HepG2 (cell line): Measurements from ENCODE around the gene SLC35B2. TPM values are rescaled to one million over a fixed set of nuclear protein-coding genes. Genes with fewer than 3 reads are reported as not detected.

Source experiments
- ARID2 ChIP-seq: sonication (generic); formaldehyde crosslinking; IDR thresholded peaks from 2 replicates; pipeline ENCODE4 v1.8.1; 2022; ENCODE audit warnings: mild to moderate bottlenecking, missing genetic modification reagents, borderline replicate concordance
- ATF3 ChIP-seq: sonication (generic); formaldehyde crosslinking; IDR thresholded peaks from 2 replicates; pipeline ENCODE4 v1.4.0; 2020; ENCODE audit warnings: missing genetic modification reagents
- HDAC6 ChIP-seq: fragments of 200-600 bp; sonication (generic); IDR thresholded peaks from 2 replicates; pipeline ENCODE4 v1.7.0; 2017; ENCODE audit warnings: mild to moderate bottlenecking, antibody characterized with exemption, low read length, low read depth
- HNF4G ChIP-seq, 2 experiments: sonication (generic) in 1 of 2; formaldehyde crosslinking in 1 of 2; IDR thresholded peaks; 2 replicates each; pipeline versions ENCODE4 v1.4.0 to v1.6.1; 2011 to 2020; ENCODE audit warnings: borderline replicate concordance in 2 of 2, low read depth in 2 of 2, mild to moderate bottlenecking in 2 of 2, low read length in 1 of 2, missing genetic modification reagents in 1 of 2, moderate library complexity in 1 of 2
- KDM6A ChIP-seq: IDR thresholded peaks from 2 replicates; pipeline ENCODE4 v1.6.1; 2016; ENCODE audit warnings: low read depth
- LBX2 ChIP-seq: sonication (generic); formaldehyde crosslinking; IDR thresholded peaks from 2 replicates; pipeline ENCODE4 v1.5.0; 2020; ENCODE audit warnings: missing genetic modification reagents, mild to moderate bottlenecking, borderline replicate concordance
- NAIF1 ChIP-seq: sonication (generic); formaldehyde crosslinking; IDR thresholded peaks from 2 replicates; pipeline ENCODE4 v1.5.0; 2020; ENCODE audit warnings: mild to moderate bottlenecking, missing genetic modification reagents, borderline replicate concordance
- NFIB ChIP-seq: sonication (generic); formaldehyde crosslinking; IDR thresholded peaks from 2 replicates; pipeline ENCODE4 v1.9.0; 2021; ENCODE audit warnings: missing genetic modification reagents, mild to moderate bottlenecking, borderline replicate concordance
- RFXAP ChIP-seq: sonication (generic); formaldehyde crosslinking; IDR thresholded peaks from 2 replicates; pipeline ENCODE4 v1.4.0; 2020; ENCODE audit warnings: missing genetic modification reagents, borderline replicate concordance
- RNF2 ChIP-seq: fragments of 450-650 bp; conservative IDR thresholded peaks from 2 replicates; pipeline ENCODE4 v1.6.1; 2016; ENCODE audit warnings: low read depth
- SALL1 ChIP-seq: sonication (generic); formaldehyde crosslinking; IDR thresholded peaks from 2 replicates; pipeline ENCODE4 v1.8.0; 2022; ENCODE audit warnings: mild to moderate bottlenecking, missing genetic modification reagents
- SNAPC2 ChIP-seq: sonication (generic); formaldehyde crosslinking; IDR thresholded peaks from 2 replicates; pipeline ENCODE4 v1.8.1; 2022; ENCODE audit warnings: mild to moderate bottlenecking, missing genetic modification reagents
- SRSF9 ChIP-seq: fragments of 200-400 bp; formaldehyde crosslinking; IDR thresholded peaks from 2 replicates; pipeline ENCODE4 v1.6.1; 2018; ENCODE audit warnings: borderline replicate concordance, mild to moderate bottlenecking, low read depth, low read length; ENCODE audit not compliant: insufficient read depth, poor library complexity, severe bottlenecking
- THAP7 ChIP-seq: sonication (generic); formaldehyde crosslinking; IDR thresholded peaks from 2 replicates; pipeline ENCODE4 v1.8.1; 2023; ENCODE audit warnings: mild to moderate bottlenecking, missing genetic modification reagents
- XRCC5 ChIP-seq: fragments of 200-400 bp; formaldehyde crosslinking; optimal IDR thresholded peaks from 2 replicates; pipeline ENCODE3; 2017; ENCODE audit warnings: mild to moderate bottlenecking, low read length
- ZBTB21 ChIP-seq: sonication (generic); formaldehyde crosslinking; IDR thresholded peaks from 2 replicates; pipeline ENCODE4 v1.4.0; 2020; ENCODE audit warnings: missing genetic modification reagents
- ZFP91 ChIP-seq: sonication (generic); formaldehyde crosslinking; IDR thresholded peaks from 2 replicates; pipeline ENCODE4 v1.9.0; 2022; ENCODE audit warnings: missing genetic modification reagents, mild to moderate bottlenecking, borderline replicate concordance
- ZNF24 ChIP-seq: fragments of 450-650 bp; IDR thresholded peaks from 2 replicates; pipeline ENCODE4 v1.6.1; 2017; ENCODE audit warnings: antibody characterized with exemption, mild to moderate bottlenecking
- ZNF501 ChIP-seq: sonication (generic); formaldehyde crosslinking; IDR thresholded peaks from 2 replicates; pipeline ENCODE4 v1.5.1; 2020; ENCODE audit warnings: mild to moderate bottlenecking, moderate library complexity, missing genetic modification reagents
- ZNF512B ChIP-seq: sonication (generic); formaldehyde crosslinking; IDR thresholded peaks from 2 replicates; pipeline ENCODE4 v1.5.1; 2020; ENCODE audit warnings: missing genetic modification reagents, mild to moderate bottlenecking, borderline replicate concordance
- ZNF550 ChIP-seq: sonication (generic); formaldehyde crosslinking; IDR thresholded peaks from 2 replicates; pipeline ENCODE4 v1.4.0; 2020; ENCODE audit warnings: mild to moderate bottlenecking, missing genetic modification reagents, borderline replicate concordance
- ZNF790 ChIP-seq: sonication (generic); formaldehyde crosslinking; IDR thresholded peaks from 2 replicates; pipeline ENCODE4 v1.8.0; 2022; ENCODE audit warnings: missing genetic modification reagents, mild to moderate bottlenecking, borderline replicate concordance
- ZZZ3 ChIP-seq: sonication (generic); formaldehyde crosslinking; IDR thresholded peaks from 2 replicates; pipeline ENCODE4 v1.4.0; 2020; ENCODE audit warnings: missing genetic modification reagents, mild to moderate bottlenecking, borderline replicate concordance
- polyA plus RNA-seq, 8 experiments: library from polyadenylated mRNA; depleted of rRNA in 3 of 8; stranded (reverse) in 7 of 8; unstranded in 1 of 8; fragments of >200 nt; fragmentation: Illumina TruSeq in 4 of 8; extraction: Trizol in 4 of 8; gene quantifications; 2 replicates each; pipeline versions ENCODE4 v1.2.1 to v1.2.3, GENCODE V29; 2011 to 2016; ENCODE audit warnings: low read depth in 4 of 8, missing spikeins in 1 of 8, mixed read lengths in 1 of 8; ENCODE audit not compliant: insufficient read depth in 1 of 8
- total RNA-seq, 5 experiments: library from RNA; depleted of rRNA; stranded (reverse); fragments of >200 nt; fragmentation: Illumina TruSeq; extraction: Trizol; gene quantifications; 2 replicates each; pipeline ENCODE4 v1.2.3, GENCODE V29; 2016; ENCODE audit warnings: low read depth in 1 of 5

SLC35B2 gene
- total and polyA plus RNA-seq, 2 of the 13 experiments (the other 11 are each of a cell fraction or from before 2014, with no cell fraction given), result 61.1 to 148 TPM

- TF ChIP-seq SNAPC2 (CRISPR knock-in tag) (0 out of 2 replicates have a peak, but pooled peaks have one; percentile 23), ARID2 (CRISPR knock-in tag) (0 out of 2 replicates have a peak, but pooled peaks have one; percentile 66), ZFP91 (CRISPR knock-in tag) (peak; percentile 75; the same call in 1 of the 2 replicates), HDAC6 (no peak), ZNF24 (no peak), SALL1 (CRISPR knock-in tag) (peak; percentile 75; the same call in 1 of the 2 replicates), XRCC5 (peak; percentile 90), RFXAP (CRISPR knock-in tag) (no peak), NAIF1 (CRISPR knock-in tag) (0 out of 2 replicates have a peak, but pooled peaks have one; percentile 27), ZNF512B (CRISPR knock-in tag) (0 out of 2 replicates have a peak, but pooled peaks have one; percentile 10), LBX2 (CRISPR knock-in tag) (no peak), RNF2 (peak; percentile 33; the same call in 1 of the 2 replicates), ZBTB21 (no peak), ZZZ3 (CRISPR knock-in tag) (peak; percentile 39; the same call in 1 of the 2 replicates), HNF4G (IDR thresholded peaks at IDR 0.05; ENCODE audit: borderline replicate concordance, low read depth, low read length) (no peak), HNF4G (CRISPR knock-in tag; IDR thresholded peaks at IDR 0.05; ENCODE audit: borderline replicate concordance, low read depth) (peak; percentile 6; the same call in 1 of the 2 replicates), ATF3 (peak; percentile 99), THAP7 (CRISPR knock-in tag) (peak; percentile 52; the same call in 1 of the 2 replicates), SRSF9 (no peak), KDM6A (CRISPR knock-in tag) (no peak), NFIB (no peak), ZNF790 (CRISPR knock-in tag) (no peak), ZNF550 (CRISPR knock-in tag) (peak; percentile 95; the same call in 1 of the 2 replicates), ZNF501 (CRISPR knock-in tag) (peak; percentile 82)
Measured at GRCh38 chr6:44237813-44238433, 19.4 kb downstream of the SLC35B2 start (continued).
